Neural cell (in vitro differentiated cells): ENCODE results near the gene ARSA. TPM values are rescaled to one million over a fixed set of nuclear protein-coding genes. Genes with fewer than 3 reads are reported as not detected.
"Not testable (repeated sequence)": the region's sequence is repeated elsewhere in the genome, so short reads cannot be mapped to it uniquely, and the experiment has no call there.

Source experiments
- H2AFZ ChIP-seq: fragments of 200-600, 300-800 bp; sonication (generic), shearing (Covaris generic); 2 replicates; pipeline ENCODE4 v1.6.0; 2014; ENCODE audit warnings: low read depth, mild to moderate bottlenecking, antibody characterized with exemption, low read length, moderate library complexity
- H3F3A ChIP-seq: fragments of 200-600 bp; shearing (Covaris generic); 2 replicates; pipeline ENCODE4 v1.6.1; 2016; ENCODE audit warnings: mild to moderate bottlenecking, moderate library complexity, mixed read lengths, antibody characterized with exemption, low read length; ENCODE audit not compliant: insufficient read depth, poor library complexity, severe bottlenecking
- H3K27ac ChIP-seq: fragments of 200-600, 300-800 bp; sonication (generic), shearing (Covaris generic); 2 replicates; pipeline ENCODE4 v1.5.1; 2014; ENCODE audit warnings: mild to moderate bottlenecking, low read length, moderate library complexity
- H3K27me3 ChIP-seq: fragments of 300-800, 200-600 bp; sonication (generic), shearing (Covaris generic); 2 replicates; pipeline ENCODE4 v1.6.0; 2014; ENCODE audit warnings: mild to moderate bottlenecking, low read depth, low read length, moderate library complexity; ENCODE audit not compliant: insufficient read depth
- H3K36me3 ChIP-seq: fragments of 300-800, 200-600 bp; sonication (generic), shearing (Covaris generic); 2 replicates; pipeline ENCODE4 v1.5.1; 2014; ENCODE audit warnings: mild to moderate bottlenecking, antibody characterized with exemption, low read length, moderate library complexity; ENCODE audit not compliant: insufficient read depth
- H3K4me2 ChIP-seq: fragments of 300-800, 200-600 bp; sonication (generic), shearing (Covaris generic); 2 replicates; pipeline ENCODE4 v1.6.0; 2014; ENCODE audit warnings: mild to moderate bottlenecking, low read length
- H3K4me3 ChIP-seq: fragments of 300-800, 200-600 bp; sonication (generic), shearing (Covaris generic); 2 replicates; pipeline ENCODE4 v1.5.1; 2014; ENCODE audit warnings: mild to moderate bottlenecking, low read length, moderate library complexity
- H3K79me2 ChIP-seq: fragments of 200-600 bp; shearing (Covaris generic); replicated peaks from 2 replicates; pipeline ENCODE4 v1.6.0; 2014; ENCODE audit warnings: mild to moderate bottlenecking, low read length, moderate library complexity; ENCODE audit not compliant: insufficient read depth
- H3K9ac ChIP-seq: fragments of 300-800, 200-600 bp; sonication (generic), shearing (Covaris generic); 2 replicates; pipeline ENCODE4 v1.6.1; 2016; ENCODE audit warnings: mild to moderate bottlenecking, low read length, mixed read lengths
- H3K9me2 ChIP-seq: fragments of 200-600 bp; shearing (Covaris generic); 2 replicates; pipeline ENCODE4 v1.6.1; 2016; ENCODE audit warnings: mild to moderate bottlenecking, low read length, mixed read lengths; ENCODE audit not compliant: insufficient read depth
- H3K9me3 ChIP-seq: fragments of 200-600, 300-800 bp; sonication (generic), shearing (Covaris generic); 2 replicates; pipeline ENCODE4 v1.6.1; 2016; ENCODE audit warnings: mild to moderate bottlenecking, mixed run types, low read length, moderate library complexity, mixed read lengths
- H4K20me1 ChIP-seq: fragments of 200-600 bp; shearing (Covaris generic); 2 replicates; pipeline ENCODE4 v1.6.1; 2016; ENCODE audit warnings: mild to moderate bottlenecking, mixed run types; ENCODE audit not compliant: insufficient read depth
- EP300 ChIP-seq: fragments of 450-650 bp; conservative IDR thresholded peaks from 2 replicates; pipeline ENCODE4 v1.6.1; 2014; ENCODE audit warnings: antibody characterized with exemption, mild to moderate bottlenecking, moderate library complexity; ENCODE audit not compliant: poor library complexity, severe bottlenecking
- EZH2 ChIP-seq: fragments of 200-600, 300-800 bp; shearing (Covaris generic), sonication (generic); IDR thresholded peaks from 2 replicates; pipeline ENCODE4 v1.6.1; 2014; ENCODE audit warnings: antibody characterized with exemption, low read length, borderline replicate concordance, mild to moderate bottlenecking; ENCODE audit not compliant: insufficient read depth, poor library complexity, severe bottlenecking
- MXI1 ChIP-seq: fragments of 450-650 bp; conservative IDR thresholded peaks from 2 replicates; pipeline ENCODE4 v1.6.1; 2014; ENCODE audit warnings: antibody characterized with exemption, mild to moderate bottlenecking; ENCODE audit not compliant: poor library complexity, severe bottlenecking
- POLR2AphosphoS5 ChIP-seq: IDR thresholded peaks from 2 replicates; pipeline ENCODE4 v1.6.1; 2012
- RAD21 ChIP-seq: fragments of 450-650 bp; conservative IDR thresholded peaks from 2 replicates; pipeline ENCODE4 v1.6.1; 2014; ENCODE audit warnings: antibody characterized with exemption, mild to moderate bottlenecking, moderate library complexity
- SMC3 ChIP-seq: fragments of 450-650 bp; conservative IDR thresholded peaks from 2 replicates; pipeline ENCODE4 v1.6.1; 2014; ENCODE audit warnings: antibody characterized with exemption, mild to moderate bottlenecking, moderate library complexity; ENCODE audit not compliant: poor library complexity
- TAF1 ChIP-seq: IDR thresholded peaks from 2 replicates; pipeline ENCODE4 v1.6.1; 2012; ENCODE audit warnings: low read depth
- polyA plus RNA-seq: library from polyadenylated mRNA; depleted of rRNA; stranded (reverse); fragments of >200 nt; gene quantifications from 2 replicates; pipeline ENCODE4 v1.2.3, GENCODE V29; 2014
- TF ChIP-seq, protein P1 (sequence below): fragments of 450-650 bp; IDR thresholded peaks from 2 replicates; pipeline ENCODE4 v1.5.1; 2014; ENCODE audit warnings: antibody characterized with exemption, mild to moderate bottlenecking, moderate library complexity; ENCODE audit not compliant: poor library complexity, severe bottlenecking
- TF ChIP-seq, protein P2 (sequence below): IDR thresholded peaks from 2 replicates; pipeline ENCODE4 v1.6.1; 2012; ENCODE audit warnings: borderline replicate concordance

ARSA gene
- polyA plus RNA-seq, 1 donor from 2014 or later, result 32.5 TPM

DNA sequence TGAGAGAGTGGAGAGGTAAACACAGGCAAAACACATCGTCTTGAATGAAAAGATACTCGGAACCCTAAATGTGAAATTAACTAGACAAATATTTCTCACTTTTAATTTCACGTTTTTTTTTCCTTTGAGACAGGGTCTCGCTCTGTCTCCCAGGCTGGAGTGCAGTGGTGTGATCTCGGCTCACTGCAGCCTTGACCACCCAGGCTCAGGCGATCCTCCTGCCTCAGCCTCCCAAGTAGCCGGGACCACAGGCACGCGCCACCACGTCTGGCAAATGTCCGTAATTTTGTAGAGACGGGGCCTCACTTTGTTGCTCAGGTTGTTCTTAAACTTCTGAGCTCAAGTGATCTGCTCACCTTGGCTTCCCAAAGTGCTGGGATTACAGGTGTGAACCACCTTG is 37.3 kb upstream of the ARSA start:
- no peak overlapping the region for H3K4me3 ChIP-seq
- TF ChIP-seq, protein P1, sequence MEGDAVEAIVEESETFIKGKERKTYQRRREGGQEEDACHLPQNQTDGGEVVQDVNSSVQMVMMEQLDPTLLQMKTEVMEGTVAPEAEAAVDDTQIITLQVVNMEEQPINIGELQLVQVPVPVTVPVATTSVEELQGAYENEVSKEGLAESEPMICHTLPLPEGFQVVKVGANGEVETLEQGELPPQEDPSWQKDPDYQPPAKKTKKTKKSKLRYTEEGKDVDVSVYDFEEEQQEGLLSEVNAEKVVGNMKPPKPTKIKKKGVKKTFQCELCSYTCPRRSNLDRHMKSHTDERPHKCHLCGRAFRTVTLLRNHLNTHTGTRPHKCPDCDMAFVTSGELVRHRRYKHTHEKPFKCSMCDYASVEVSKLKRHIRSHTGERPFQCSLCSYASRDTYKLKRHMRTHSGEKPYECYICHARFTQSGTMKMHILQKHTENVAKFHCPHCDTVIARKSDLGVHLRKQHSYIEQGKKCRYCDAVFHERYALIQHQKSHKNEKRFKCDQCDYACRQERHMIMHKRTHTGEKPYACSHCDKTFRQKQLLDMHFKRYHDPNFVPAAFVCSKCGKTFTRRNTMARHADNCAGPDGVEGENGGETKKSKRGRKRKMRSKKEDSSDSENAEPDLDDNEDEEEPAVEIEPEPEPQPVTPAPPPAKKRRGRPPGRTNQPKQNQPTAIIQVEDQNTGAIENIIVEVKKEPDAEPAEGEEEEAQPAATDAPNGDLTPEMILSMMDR, result no peak
- TF ChIP-seq TAF1, result no peak
- TF ChIP-seq, protein P2, sequence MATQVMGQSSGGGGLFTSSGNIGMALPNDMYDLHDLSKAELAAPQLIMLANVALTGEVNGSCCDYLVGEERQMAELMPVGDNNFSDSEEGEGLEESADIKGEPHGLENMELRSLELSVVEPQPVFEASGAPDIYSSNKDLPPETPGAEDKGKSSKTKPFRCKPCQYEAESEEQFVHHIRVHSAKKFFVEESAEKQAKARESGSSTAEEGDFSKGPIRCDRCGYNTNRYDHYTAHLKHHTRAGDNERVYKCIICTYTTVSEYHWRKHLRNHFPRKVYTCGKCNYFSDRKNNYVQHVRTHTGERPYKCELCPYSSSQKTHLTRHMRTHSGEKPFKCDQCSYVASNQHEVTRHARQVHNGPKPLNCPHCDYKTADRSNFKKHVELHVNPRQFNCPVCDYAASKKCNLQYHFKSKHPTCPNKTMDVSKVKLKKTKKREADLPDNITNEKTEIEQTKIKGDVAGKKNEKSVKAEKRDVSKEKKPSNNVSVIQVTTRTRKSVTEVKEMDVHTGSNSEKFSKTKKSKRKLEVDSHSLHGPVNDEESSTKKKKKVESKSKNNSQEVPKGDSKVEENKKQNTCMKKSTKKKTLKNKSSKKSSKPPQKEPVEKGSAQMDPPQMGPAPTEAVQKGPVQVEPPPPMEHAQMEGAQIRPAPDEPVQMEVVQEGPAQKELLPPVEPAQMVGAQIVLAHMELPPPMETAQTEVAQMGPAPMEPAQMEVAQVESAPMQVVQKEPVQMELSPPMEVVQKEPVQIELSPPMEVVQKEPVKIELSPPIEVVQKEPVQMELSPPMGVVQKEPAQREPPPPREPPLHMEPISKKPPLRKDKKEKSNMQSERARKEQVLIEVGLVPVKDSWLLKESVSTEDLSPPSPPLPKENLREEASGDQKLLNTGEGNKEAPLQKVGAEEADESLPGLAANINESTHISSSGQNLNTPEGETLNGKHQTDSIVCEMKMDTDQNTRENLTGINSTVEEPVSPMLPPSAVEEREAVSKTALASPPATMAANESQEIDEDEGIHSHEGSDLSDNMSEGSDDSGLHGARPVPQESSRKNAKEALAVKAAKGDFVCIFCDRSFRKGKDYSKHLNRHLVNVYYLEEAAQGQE, result no peak
- no peak for TF ChIP-seq EP300
- H3K9me2 ChIP-seq, result no peaks in the 10 kb centered on the region
- no peak overlapping the region for H3K4me2 ChIP-seq
- H3K27me3 ChIP-seq, result no peaks in the 10 kb centered on the region
- H3K27ac ChIP-seq, result no peak overlapping the region
- no peak overlapping the region for H3K9ac ChIP-seq
- no peaks in the 10 kb centered on the region for H3K79me2 ChIP-seq
- H4K20me1 ChIP-seq, result no peaks in the 10 kb centered on the region
- no peak overlapping the region for H2AFZ ChIP-seq
- no peaks in the 10 kb centered on the region for H3K9me3 ChIP-seq
- no peaks in the 10 kb centered on the region for H3K36me3 ChIP-seq
- no peaks in the 10 kb centered on the region for H3F3A ChIP-seq

DNA sequence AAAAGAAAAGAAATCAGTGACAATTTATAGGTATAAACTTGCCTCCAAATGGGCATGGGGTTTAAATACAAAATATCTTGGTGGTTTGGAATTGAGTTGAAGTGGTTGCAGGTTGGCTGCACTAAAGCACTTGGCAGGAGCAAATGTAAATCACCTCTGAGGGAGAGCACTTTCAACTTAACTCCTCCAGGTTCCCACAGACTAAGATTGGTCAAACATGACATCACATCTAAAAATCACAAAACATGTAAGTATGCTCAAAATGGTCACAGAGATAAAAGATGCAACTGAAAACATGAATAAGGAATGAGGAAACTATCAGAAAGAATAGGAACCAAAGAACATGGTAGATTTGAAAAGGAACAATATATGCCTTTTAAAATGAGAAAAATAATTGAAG is 32.4 kb upstream of the ARSA start:
- no peak overlapping the region for H3K9ac ChIP-seq
- H3K27me3 ChIP-seq, result no peaks in the 10 kb centered on the region
- H3K27ac ChIP-seq, result no peak overlapping the region
- no peaks in the 10 kb centered on the region for H3F3A ChIP-seq
- H3K4me2 ChIP-seq, result no peak overlapping the region
- no peak overlapping the region for H3K4me3 ChIP-seq
- H3K9me3 ChIP-seq, result no peaks in the 10 kb centered on the region
- no peak for TF ChIP-seq TAF1
- TF ChIP-seq, protein P2, result no peak
- TF ChIP-seq SMC3, result no peak
- TF ChIP-seq MXI1, result no peak
- TF ChIP-seq EZH2, result no peak
- TF ChIP-seq, protein P1, result no peak
- TF ChIP-seq RAD21, result no peak
- TF ChIP-seq EP300, result no peak
- TF ChIP-seq POLR2AphosphoS5, result no peak
- no peaks in the 10 kb centered on the region for H4K20me1 ChIP-seq
- no peak overlapping the region for H2AFZ ChIP-seq
- H3K79me2 ChIP-seq, result no peaks in the 10 kb centered on the region
- H3K9me2 ChIP-seq, result no peaks in the 10 kb centered on the region
- H3K36me3 ChIP-seq, result no peaks in the 10 kb centered on the region

GRCh38 chr22:50659711-50660110 is 31.8 kb upstream of the ARSA start:
- H3K9ac ChIP-seq, H3K27me3 ChIP-seq, H4K20me1 ChIP-seq, H3K79me2 ChIP-seq, H2AFZ ChIP-seq, H3F3A ChIP-seq, H3K27ac ChIP-seq, H3K36me3 ChIP-seq, H3K4me3 ChIP-seq, H3K9me2 ChIP-seq, H3K9me3 ChIP-seq, H3K4me2 ChIP-seq: not testable (repeated sequence)
